CD14-positive monocyte (primary cell): ENCODE data around the gene TM4SF1. TPM values are rescaled to one million over a fixed set of nuclear protein-coding genes. Genes with fewer than 3 reads are reported as not detected.

Source experiments
- DNase-seq, 3 donors: peaks; one replicate each; pipeline ENCODE4 v3.0.0-alpha.2; 2011 to 2022
- H2AFZ ChIP-seq: 2 replicates; pipeline ENCODE4 v1.6.0; 2012; ENCODE audit warnings: mild to moderate bottlenecking, low read depth, low read length, inconsistent platforms; ENCODE audit not compliant: insufficient read depth, poor library complexity, severe bottlenecking
- H3K27ac ChIP-seq, 2 donors: 1 replicate in 1 of 2; 2 replicates in 1 of 2; pipeline ENCODE4 v1.5.1; 2012 to 2013; ENCODE audit warnings: low read length in 2 of 2, control low read depth in 1 of 2, inconsistent platforms in 1 of 2, low read depth in 1 of 2, mild to moderate bottlenecking in 1 of 2
- H3K27me3 ChIP-seq, 2 donors: one replicate each; pipeline versions ENCODE4 v1.6.0 to v1.6.1; 2011 to 2013; ENCODE audit warnings: low read length in 2 of 2; ENCODE audit not compliant: control insufficient read depth in 2 of 2, insufficient read depth in 2 of 2
- H3K36me3 ChIP-seq, 2 donors: replicated peaks in 1 of 2; 1 replicate in 1 of 2; 2 replicates in 1 of 2; pipeline versions ENCODE4 v1.5.1 to v1.6.1; 2012 to 2013; ENCODE audit warnings: low read length in 2 of 2, control low read depth in 1 of 2, inconsistent platforms in 1 of 2, mild to moderate bottlenecking in 1 of 2; ENCODE audit not compliant: insufficient read depth in 2 of 2, control insufficient read depth in 1 of 2
- H3K4me1 ChIP-seq, 2 donors: 1 replicate in 1 of 2; 2 replicates in 1 of 2; pipeline versions ENCODE4 v1.5.1 to v1.6.1; 2012 to 2013; ENCODE audit warnings: low read length in 2 of 2, control low read depth in 1 of 2, inconsistent platforms in 1 of 2, mild to moderate bottlenecking in 1 of 2, moderate library complexity in 1 of 2; ENCODE audit not compliant: insufficient read depth in 2 of 2, control insufficient read depth in 1 of 2
- H3K4me2 ChIP-seq: replicated peaks from 2 replicates; pipeline ENCODE3; 2012; ENCODE audit warnings: low read length, moderate library complexity, mild to moderate bottlenecking; ENCODE audit not compliant: poor library complexity, severe bottlenecking; ENCODE audit errors: extremely low read depth
- H3K4me3 ChIP-seq, 3 experiments: fragments of 200-600 bp in 1 of 3; sonication (generic) in 1 of 3; replicated peaks in 1 of 3; 1 replicate in 2 of 3; 2 replicates in 1 of 3; pipeline ENCODE4 v1.5.1; 2011 to 2013; ENCODE audit warnings: low read length in 3 of 3, mild to moderate bottlenecking in 3 of 3, control low read depth in 2 of 3, low read depth in 2 of 3, inconsistent platforms in 1 of 3, moderate library complexity in 1 of 3
- H3K79me2 ChIP-seq: 2 replicates; pipeline ENCODE4 v1.6.0; 2012; ENCODE audit warnings: mild to moderate bottlenecking, control low read depth, inconsistent platforms, low read length, moderate library complexity; ENCODE audit not compliant: insufficient read depth
- H3K9ac ChIP-seq: 2 replicates; pipeline ENCODE4 v1.6.0; 2017; ENCODE audit warnings: low read length, mild to moderate bottlenecking; ENCODE audit not compliant: insufficient read depth, poor library complexity, severe bottlenecking
- H3K9me3 ChIP-seq, 2 donors: replicated peaks in 1 of 2; 1 replicate in 1 of 2; 2 replicates in 1 of 2; pipeline versions ENCODE4 v1.5.1 to v1.6.1; 2012 to 2013; ENCODE audit warnings: low read length in 2 of 2, control low read depth in 1 of 2; ENCODE audit not compliant: control insufficient read depth in 1 of 2, insufficient read depth in 1 of 2
- H4K20me1 ChIP-seq: 2 replicates; pipeline ENCODE4 v1.6.0; 2012; ENCODE audit warnings: mild to moderate bottlenecking, low read length, control low read depth, moderate library complexity; ENCODE audit not compliant: insufficient read depth
- H3K27ac Mint-ChIP-seq, 7 donors: one replicate each; pipeline ENCODE4 v1.8.0; 2020; ENCODE audit warnings: mild to moderate bottlenecking in 7 of 7, mixed read lengths in 7 of 7, moderate library complexity in 6 of 7, inconsistent platforms in 2 of 7
- H3K27me3 Mint-ChIP-seq, 3 donors: one replicate each; pipeline ENCODE4 v1.8.0; 2021 to 2022; ENCODE audit warnings: low read depth in 3 of 3, mild to moderate bottlenecking in 3 of 3, mixed read lengths in 3 of 3, moderate library complexity in 3 of 3, inconsistent platforms in 1 of 3
- H3K36me3 Mint-ChIP-seq, 2 donors: one replicate each; pipeline ENCODE4 v1.8.0; 2020; ENCODE audit warnings: mixed read lengths in 2 of 2, inconsistent platforms in 1 of 2, mild to moderate bottlenecking in 1 of 2
- H3K4me1 Mint-ChIP-seq: one replicate; pipeline ENCODE4 v1.8.0; 2020; ENCODE audit warnings: mild to moderate bottlenecking, mixed read lengths
- H3K4me3 Mint-ChIP-seq, 2 donors: one replicate each; pipeline ENCODE4 v1.8.0; 2020; ENCODE audit warnings: mild to moderate bottlenecking in 2 of 2, mixed read lengths in 2 of 2, moderate library complexity in 1 of 2
- H3K9me3 Mint-ChIP-seq, 7 donors: one replicate each; pipeline ENCODE4 v1.8.0; 2020 to 2022; ENCODE audit warnings: mixed read lengths in 7 of 7, mild to moderate bottlenecking in 6 of 7, moderate library complexity in 6 of 7, inconsistent platforms in 2 of 7
- CTCF ChIP-seq: fragments of 200-600 bp; IDR thresholded peaks from one replicate; pipeline ENCODE4 v1.8.0; 2022; ENCODE audit warnings: antibody characterized with exemption, mild to moderate bottlenecking
- WGBS: methylation state at CpG from one replicate; pipeline ENCODE4 v1.1.5; 2013; ENCODE audit warnings: missing lambda C conversion rate; ENCODE audit not compliant: insufficient coverage; 5-methylcytosine and 5-hydroxymethylcytosine counted together
- intact Hi-C, 2 donors: fragments of 100-400 bp; cut with micrococcal nuclease; formaldehyde crosslinking; loops; one replicate each; pipeline versions ENCODE4 v1.15.0 to v1.15.1; 2023
- polyA minus RNA-seq: library from RNA; depleted of rRNA, polyadenylated mRNA; stranded (reverse); fragments of >200 nt; gene quantifications from 2 replicates; pipeline ENCODE4 v1.2.3, GENCODE V29; 2012
- polyA plus RNA-seq, 3 donors: library from polyadenylated mRNA; depleted of rRNA in 1 of 3; unstranded in 2 of 3; stranded (reverse) in 1 of 3; fragments of 300-500 nt in 2 of 3; fragments of >200 nt in 1 of 3; fragmentation: Illumina TruSeq in 2 of 3; gene quantifications; 1 replicate in 2 of 3; 2 replicates in 1 of 3; pipeline ENCODE4 v1.2.3, GENCODE V29; 2012 to 2021
- total RNA-seq, 12 experiments: library from RNA in 1 of 12; stranded (reverse) in 1 of 12; fragments of 120-200 nt in 1 of 12; gene quantifications; one replicate each; pipeline ENCODE4 v1.2.4 and lab custom pipeline; 2013 to 2026; ENCODE audit warnings: mixed read lengths in 6 of 12, inconsistent platforms in 1 of 12

Gene TM4SF1, protein sequence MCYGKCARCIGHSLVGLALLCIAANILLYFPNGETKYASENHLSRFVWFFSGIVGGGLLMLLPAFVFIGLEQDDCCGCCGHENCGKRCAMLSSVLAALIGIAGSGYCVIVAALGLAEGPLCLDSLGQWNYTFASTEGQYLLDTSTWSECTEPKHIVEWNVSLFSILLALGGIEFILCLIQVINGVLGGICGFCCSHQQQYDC
- total RNA-seq (2013) = 0.37 TPM
- polyA plus RNA-seq (not detected), polyA minus RNA-seq (not detected in 2 replicates), total RNA-seq (lab: John Stamatoyannopoulos, UW) (0 to 3.9 (median 0.15) reads per million in 11 experiments)

- TF ChIP-seq CTCF = no peak
- Histone ChIP-seq H3K27ac (peak within 1 kb of the TSS in 1 of 2 donors; percentile 21), H3K36me3 (no peaks in the 10 kb centered on the region), H2AFZ (no peak within 1 kb of the TSS), H3K79me2 (no peaks in the 10 kb centered on the region), H3K4me2 (peak within 1 kb of the TSS; percentile 30), H3K4me3 (peak within 1 kb of the TSS in 1 of 3 experiments; percentile 18), H3K9me3 (peaks cover 0 to 3% of the 10 kb centered on the region in 2 donors), H3K9ac (no peak within 1 kb of the TSS), H3K4me1 (peaks cover 44 to 55% of the 10 kb centered on the region in 2 donors), H3K27me3 (no peaks in the 10 kb centered on the region), H4K20me1 (no peaks in the 10 kb centered on the region)
- Mint-ChIP-seq H3K4me1 (peaks cover 49% of the 10 kb centered on the region), H3K27me3 (peaks cover 0 to 8% (median 2%) of the 10 kb centered on the region in 3 donors), H3K9me3 (peaks cover 0 to 9% (median 3%) of the 10 kb centered on the region in 7 donors), H3K27ac (peak within 1 kb of the TSS in 2 of 7 donors; percentile 37 to 80), H3K4me3 (peak within 1 kb of the TSS in 1 of 2 donors; percentile 54), H3K36me3 (no peaks in the 10 kb centered on the region)
- intact Hi-C loops = loop anchor here in 1 of 2 donors (10.0 kb wide), 1 partner anchor 97 kb away; the partner anchor contains the start of gene TM4SF4
- DNase-seq = peak in 2 of 3 donors; percentile 25 to 60
- WGBS = 74% methylated on average over 6 of the region's 15 CpGs
These were observed at the start of gene TM4SF1 for GRCh38 chr3:149377408-149378364. Gene TM4SF1 (minus strand): TSS chr3:149377649. CDS start chr3:149377547, 102 bp downstream.

GRCh38 chr3:149426325-149426724 is 48.9 kb upstream of the TM4SF1 start:
- Histone ChIP-seq H3K9ac (no peak overlapping the region), H3K4me3 (no peak overlapping the region), H3K4me2 (no peak overlapping the region), H3K27ac (no peak overlapping the region), H3K9me3 (no peaks in the 10 kb centered on the region), H3K79me2 (no peaks in the 10 kb centered on the region), H3K27me3 (no peaks in the 10 kb centered on the region), H3K36me3 (no peaks in the 10 kb centered on the region), H3K4me1 (peaks cover 0 to 4% of the 10 kb centered on the region in 2 donors), H4K20me1 (no peaks in the 10 kb centered on the region), H2AFZ (no peak overlapping the region)
- Mint-ChIP-seq H3K27me3 (peaks cover 0 to 1% (median 0%) of the 10 kb centered on the region in 3 donors), H3K4me1 (peaks cover 9% of the 10 kb centered on the region), H3K9me3 (no peaks in the 10 kb centered on the region), H3K36me3 (no peaks in the 10 kb centered on the region), H3K27ac (no peak overlapping the region), H3K4me3 (no peak overlapping the region)
- no peak for DNase-seq
- 100% methylated on average over 2 of the region's 2 CpGs for WGBS
- TF ChIP-seq CTCF = no peak
- intact Hi-C loops = no loop called here
